Measurements from ENCODE around the gene CDCA3. TPM values are rescaled to one million over a fixed set of nuclear protein-coding genes. Genes with fewer than 3 reads are reported as not detected.

CDCA3 gene
- total RNA-seq, 6 experiments from 2014 or later: 0.62 to 1.7 (median 1.3) TPM

GRCh38 chr12:6863586-6864321 lies 12.7 kb upstream of the CDCA3 start:
- intact Hi-C loops (cut with DNase I): no loop called here
- Histone ChIP-seq H3K27ac (no peak overlapping the region), H3K27me3 (no peaks in the 10 kb centered on the region), H3K9me3 (no peaks in the 10 kb centered on the region), H3K36me3 (peaks cover 0 to 39% (median 19%) of the 10 kb centered on the region in 4 donors), H3K4me1 (peaks cover 0 to 12% (median 5%) of the 10 kb centered on the region in 4 donors), H3K4me3 (no peak overlapping the region)
- DNase-seq (peak in 2 of 3 donors; percentile 15 to 50), ATAC-seq (no peak)
- no peak for TF ChIP-seq POLR2A (IDR thresholded peaks at IDR 0.05)
- no peak for TF ChIP-seq CTCF (IDR thresholded peaks at IDR 0.05)
- WGBS (ENCODE audit: insufficient coverage, low coverage, low lambda C conversion rate, missing lambda C conversion rate): 94% methylated on average over 5 of the region's 16 CpGs

- ATAC-seq (no peak), DNase-seq (peak in 1 of 3 donors; percentile 20)
- no peaks in the 10 kb centered on the region for H3K9me3 ChIP-seq
- peaks cover 0 to 46% (median 23%) of the 10 kb centered on the region in 4 donors for H3K36me3 ChIP-seq
- TF ChIP-seq CTCF (IDR thresholded peaks at IDR 0.05): no peak
- H3K27me3 ChIP-seq: no peaks in the 10 kb centered on the region
- H3K4me1 ChIP-seq: peaks cover 0 to 6% (median 3%) of the 10 kb centered on the region in 4 donors
- 97% methylated on average over 5 of the region's 11 CpGs for WGBS (ENCODE audit: insufficient coverage, low coverage, low lambda C conversion rate, missing lambda C conversion rate)
- intact Hi-C loops (cut with DNase I): no loop called here
- no peak overlapping the region for H3K4me3 ChIP-seq
- no peak overlapping the region for H3K27ac ChIP-seq
Measured at GRCh38 chr12:6863033-6863432, 11.9 kb upstream of the CDCA3 start.

- peaks cover 0 to 63% (median 31%) of the 10 kb centered on the region in 4 donors for H3K36me3 ChIP-seq
- intact Hi-C loops (cut with DNase I): no loop called here
- DNase-seq: peak in 1 of 3 donors; percentile 13
Measured at GRCh38 chr12:6861391-6861790, 10.3 kb upstream of the CDCA3 start.

GRCh38 chr12:6860942-6861341 lies 9.9 kb upstream of the CDCA3 start:
- Histone ChIP-seq H3K36me3 (peaks cover 0 to 67% (median 31%) of the 10 kb centered on the region in 4 donors), H3K27ac (no peak overlapping the region), H3K4me3 (no peak overlapping the region), H3K4me1 (no peaks in the 10 kb centered on the region), H3K27me3 (no peaks in the 10 kb centered on the region), H3K9me3 (no peaks in the 10 kb centered on the region)
- intact Hi-C loops (cut with DNase I): no loop called here
- TF ChIP-seq POLR2A (IDR thresholded peaks at IDR 0.05) (no peak), CTCF (IDR thresholded peaks at IDR 0.05) (no peak)
- ATAC-seq (no peak), DNase-seq (peak in 1 of 3 donors; percentile 14)
- 67% methylated on average over 1 of the region's 7 CpGs for WGBS (ENCODE audit: insufficient coverage, low coverage, low lambda C conversion rate, missing lambda C conversion rate)

More at GRCh38 chr12:6861391-6861790, 10.3 kb upstream of the CDCA3 start:
- Histone ChIP-seq H3K27me3 (no peaks in the 10 kb centered on the region), H3K27ac (no peak overlapping the region), H3K4me3 (no peak overlapping the region), H3K9me3 (no peaks in the 10 kb centered on the region), H3K4me1 (peaks cover 0 to under 1% (median 0%) of the 10 kb centered on the region in 4 donors)
- no CpG with 5 or more reads among the region's 9 CpGs for WGBS (ENCODE audit: insufficient coverage, low coverage, low lambda C conversion rate, missing lambda C conversion rate)
- no peak for ATAC-seq
- TF ChIP-seq POLR2A (IDR thresholded peaks at IDR 0.05) (no peak), CTCF (IDR thresholded peaks at IDR 0.05) (no peak)
